Stimulated activated naive CD8-positive, alpha-beta T cell treated with anti-CD3 and anti-CD28 coated beads, Interleukin-15, amount 100 ng/mL, for 72 hours (primary cell): ENCODE measurements around the gene ZNF217.
A peak's percentile ranks its signal among the peaks of the same experiment; 100 is the strongest.
"Not testable (repeated sequence)": the region's sequence is repeated elsewhere in the genome, so short reads cannot be mapped to it uniquely, and the experiment has no call there.

Experiments used
- ATAC-seq: fragments of 150-1000 bp; cut with Tn5 transposase; 2 replicates; pipeline ENCODE4 v1.10.0; 2021; ENCODE audit warnings: mild to moderate bottlenecking, moderate library complexity
- DNase-seq, 2 donors: peaks; one replicate each; pipeline ENCODE4 v3.0.0; 2021 to 2022
- H3K27ac Mint-ChIP-seq, 2 donors: one replicate each; pipeline ENCODE4 v1.8.0; 2022; ENCODE audit warnings: mild to moderate bottlenecking in 2 of 2, mixed read lengths in 2 of 2, moderate library complexity in 2 of 2
- H3K27me3 Mint-ChIP-seq: one replicate; pipeline ENCODE4 v1.8.0; 2022; ENCODE audit warnings: mixed read lengths
- H3K4me1 Mint-ChIP-seq: one replicate; pipeline ENCODE4 v1.8.0; 2022; ENCODE audit warnings: mild to moderate bottlenecking, mixed read lengths
- H3K4me3 Mint-ChIP-seq, 2 donors: one replicate each; pipeline ENCODE4 v1.8.0; 2022; ENCODE audit warnings: mild to moderate bottlenecking in 2 of 2, mixed read lengths in 2 of 2, moderate library complexity in 1 of 2
- H3K9me3 Mint-ChIP-seq, 2 donors: one replicate each; pipeline ENCODE4 v1.8.0; 2022; ENCODE audit warnings: mixed read lengths in 2 of 2

ZNF217 gene

GRCh38 chr20:53595742-53596141 is 2.1 kb upstream of the ZNF217 start:
- peak in 1 of 2 donors; percentile 1 for DNase-seq
- ATAC-seq, H3K9me3 Mint-ChIP-seq, H3K27me3 Mint-ChIP-seq: not testable (repeated sequence)
- Mint-ChIP-seq H3K4me1 (peaks cover 48% of the 10 kb centered on the region), H3K27ac (peak overlapping the region; percentile 68 to 95), H3K4me3 (peak overlapping the region; percentile 74 to 87)

- DNase-seq (no peak), ATAC-seq (no peak)
- H3K9me3 Mint-ChIP-seq = no peaks in the 10 kb centered on the region
- peak overlapping the region; percentile 95 to 96 for H3K27ac Mint-ChIP-seq
- H3K27me3 Mint-ChIP-seq = no peaks in the 10 kb centered on the region
- peaks cover 42% of the 10 kb centered on the region for H3K4me1 Mint-ChIP-seq
- peak overlapping the region; percentile 84 to 92 for H3K4me3 Mint-ChIP-seq
Observed at GRCh38 chr20:53595018-53595378, 1.4 kb upstream of the ZNF217 start.

DNA sequence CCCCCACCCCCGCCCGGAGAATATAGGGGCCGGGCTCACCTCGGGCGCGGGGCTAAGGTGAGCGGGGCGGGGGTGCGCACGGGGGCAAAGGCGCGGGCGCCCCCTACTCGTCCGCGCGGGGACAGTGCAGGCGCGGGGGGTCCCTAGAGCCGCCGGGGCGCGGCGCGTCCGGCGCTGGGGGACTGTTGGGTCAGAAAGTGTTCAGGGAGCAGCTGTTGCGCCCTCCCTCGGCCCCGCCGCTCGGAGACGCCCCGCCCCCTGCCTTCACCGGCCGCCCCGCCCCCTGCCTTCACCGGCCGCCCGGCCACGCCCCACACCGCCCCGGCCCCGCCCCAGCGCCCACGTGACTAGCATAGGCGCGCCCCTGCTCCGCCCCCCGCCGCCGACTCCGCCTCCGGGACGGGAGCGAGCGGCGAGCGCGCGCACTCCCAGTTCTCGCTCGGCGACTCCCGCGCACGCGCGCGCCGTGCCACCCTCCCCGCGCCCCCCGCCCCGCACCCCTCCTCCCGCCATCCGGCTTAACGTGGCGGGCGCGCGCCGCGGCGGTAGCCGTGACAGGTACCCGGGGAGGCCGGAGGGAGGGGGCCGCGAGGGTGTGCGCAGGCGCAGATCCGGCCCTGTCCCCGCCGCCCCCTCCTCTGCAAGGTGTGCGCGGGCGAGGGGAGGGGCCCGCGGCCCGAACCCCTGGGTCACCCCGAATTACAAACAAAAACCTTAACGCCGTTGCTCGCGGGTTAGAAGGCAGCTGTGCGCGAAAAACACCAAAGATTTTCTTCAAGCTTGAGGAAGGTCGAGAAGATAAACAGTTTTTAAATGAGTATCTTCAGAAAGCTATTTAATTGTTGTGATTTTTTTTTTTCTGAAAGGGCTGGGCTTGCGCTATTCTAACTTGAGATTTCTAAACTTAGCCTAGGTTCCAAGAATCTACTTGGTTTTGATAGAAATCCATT is 704 bp upstream of the ZNF217 start:
- peak overlapping the region; percentile 95 to 96 for H3K27ac Mint-ChIP-seq
- DNase-seq (peak; percentile 95 to 98), ATAC-seq (peak; percentile 86)
- H3K9me3 Mint-ChIP-seq = no peaks in the 10 kb centered on the region
- peak overlapping the region; percentile 84 to 92 for H3K4me3 Mint-ChIP-seq
- H3K4me1 Mint-ChIP-seq = peaks cover 42% of the 10 kb centered on the region
- H3K27me3 Mint-ChIP-seq = no peaks in the 10 kb centered on the region

DNA sequence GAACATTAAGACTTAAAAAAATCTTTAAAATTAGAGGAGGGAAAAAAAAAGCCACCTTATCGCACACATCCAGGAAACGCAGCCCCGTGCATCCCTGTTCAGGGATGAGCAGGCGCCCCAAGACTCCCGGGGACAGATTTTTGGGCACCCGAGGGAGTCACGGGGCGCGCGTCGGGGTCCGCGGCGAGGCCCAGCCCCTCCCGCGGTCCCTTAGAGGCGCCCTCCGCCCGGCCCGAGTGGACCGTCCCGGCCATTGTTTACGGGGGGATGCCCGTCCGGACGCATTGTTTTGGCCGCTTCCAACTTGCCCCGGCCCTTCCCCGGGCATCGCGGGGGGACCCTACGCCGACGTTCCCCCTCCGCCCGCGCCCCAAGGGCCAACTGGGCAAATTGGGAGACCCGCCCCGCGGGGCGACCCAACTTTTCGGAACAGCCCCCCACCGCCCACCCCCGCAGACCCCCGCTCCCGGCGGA is 610 bp downstream of the ZNF217 start:
- ATAC-seq = no peak
- H3K9me3 Mint-ChIP-seq = no peaks in the 10 kb centered on the region
- H3K4me3 Mint-ChIP-seq = peak overlapping the region; percentile 80 to 87
- H3K4me1 Mint-ChIP-seq = peaks cover 37% of the 10 kb centered on the region
- DNase-seq = peak; percentile 53 to 56
- peak overlapping the region; percentile 94 to 98 for H3K27ac Mint-ChIP-seq
- no peaks in the 10 kb centered on the region for H3K27me3 Mint-ChIP-seq

DNA sequence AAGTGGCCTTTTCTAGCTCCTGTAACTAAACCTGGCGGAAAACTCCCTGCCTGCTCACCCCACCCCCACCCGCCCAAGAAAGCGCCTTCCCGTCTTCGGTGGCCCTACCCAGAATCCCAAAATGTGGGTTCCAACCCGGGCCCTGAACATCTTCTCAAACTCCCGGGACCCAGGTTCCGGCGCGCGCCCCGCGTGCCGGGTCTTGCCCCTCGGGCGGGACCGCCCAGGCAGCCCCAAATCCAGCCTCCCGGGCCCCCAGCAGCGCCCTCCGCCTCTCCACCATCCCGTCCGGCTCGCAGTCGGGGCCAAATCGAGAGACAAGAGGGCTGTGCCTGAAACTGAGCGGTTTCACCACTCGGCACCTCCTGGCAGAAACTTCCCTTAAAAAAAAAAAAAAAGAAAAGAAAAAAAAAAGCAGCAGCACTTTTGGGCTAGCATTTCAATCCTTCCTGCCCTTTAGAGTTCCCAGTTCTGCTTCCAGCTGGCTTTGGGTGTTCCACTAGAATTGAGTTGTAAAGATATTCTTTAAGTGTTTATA is 1.1 kb downstream of the ZNF217 start:
- H3K27me3 Mint-ChIP-seq, H3K9me3 Mint-ChIP-seq: not testable (repeated sequence)
- DNase-seq = peak; percentile 74 to 84
- peak overlapping the region; percentile 80 to 87 for H3K4me3 Mint-ChIP-seq
- H3K27ac Mint-ChIP-seq = peak overlapping the region; percentile 94 to 98
- peaks cover 32% of the 10 kb centered on the region for H3K4me1 Mint-ChIP-seq
- peak; percentile 22 for ATAC-seq

- H3K4me1 Mint-ChIP-seq = peaks cover 29% of the 10 kb centered on the region
Observed at GRCh38 chr20:53591941-53592441, 1.6 kb downstream of the ZNF217 start.

GRCh38 chr20:53591206-53591741 is 2.4 kb downstream of the ZNF217 start:
- Mint-ChIP-seq H3K4me1 (peaks cover 29% of the 10 kb centered on the region), H3K4me3 (peak overlapping the region; percentile 80 to 87), H3K27ac (peak overlapping the region; percentile 94 to 98)

More at GRCh38 chr20:53591941-53592441, 1.6 kb downstream of the ZNF217 start:
- ATAC-seq, H3K9me3 Mint-ChIP-seq, H3K27me3 Mint-ChIP-seq: not testable (repeated sequence)
- peak in 1 of 2 donors; percentile 26 for DNase-seq
- H3K27ac Mint-ChIP-seq = peak overlapping the region; percentile 94 to 98
- peak overlapping the region; percentile 80 to 87 for H3K4me3 Mint-ChIP-seq

DNA sequence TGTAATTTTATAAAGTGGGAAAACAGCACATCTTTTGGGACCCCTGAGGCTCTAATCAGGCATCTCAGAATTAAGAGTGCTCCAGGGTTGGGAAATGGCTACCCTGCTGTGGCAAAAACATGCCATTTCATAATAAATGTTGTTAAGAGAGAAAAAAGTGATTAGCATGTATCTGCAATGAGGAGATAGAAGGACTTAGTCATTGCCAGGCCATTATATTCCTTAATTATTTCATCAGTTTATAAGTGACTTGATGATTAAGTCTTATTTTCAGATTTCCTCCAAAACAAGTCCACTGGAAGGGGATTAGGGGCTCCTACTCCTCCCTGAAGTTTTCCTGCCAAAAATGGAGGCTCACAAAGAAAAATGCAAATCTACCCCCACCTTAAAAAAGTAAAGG is 3.0 kb downstream of the ZNF217 start:
- not testable (repeated sequence) for H3K27me3 Mint-ChIP-seq, DNase-seq, ATAC-seq, H3K9me3 Mint-ChIP-seq
- H3K4me3 Mint-ChIP-seq = peak overlapping the region; percentile 80 to 87
- peaks cover 35% of the 10 kb centered on the region for H3K4me1 Mint-ChIP-seq
- H3K27ac Mint-ChIP-seq = peak overlapping the region; percentile 92 to 95

More at GRCh38 chr20:53591206-53591741, 2.4 kb downstream of the ZNF217 start:
- DNase-seq, H3K27me3 Mint-ChIP-seq, H3K9me3 Mint-ChIP-seq, ATAC-seq: not testable (repeated sequence)

- DNase-seq, H3K9me3 Mint-ChIP-seq, H3K27me3 Mint-ChIP-seq: not testable (repeated sequence)
Observed at GRCh38 chr20:53590122-53590521, 3.5 kb downstream of the ZNF217 start.

DNA sequence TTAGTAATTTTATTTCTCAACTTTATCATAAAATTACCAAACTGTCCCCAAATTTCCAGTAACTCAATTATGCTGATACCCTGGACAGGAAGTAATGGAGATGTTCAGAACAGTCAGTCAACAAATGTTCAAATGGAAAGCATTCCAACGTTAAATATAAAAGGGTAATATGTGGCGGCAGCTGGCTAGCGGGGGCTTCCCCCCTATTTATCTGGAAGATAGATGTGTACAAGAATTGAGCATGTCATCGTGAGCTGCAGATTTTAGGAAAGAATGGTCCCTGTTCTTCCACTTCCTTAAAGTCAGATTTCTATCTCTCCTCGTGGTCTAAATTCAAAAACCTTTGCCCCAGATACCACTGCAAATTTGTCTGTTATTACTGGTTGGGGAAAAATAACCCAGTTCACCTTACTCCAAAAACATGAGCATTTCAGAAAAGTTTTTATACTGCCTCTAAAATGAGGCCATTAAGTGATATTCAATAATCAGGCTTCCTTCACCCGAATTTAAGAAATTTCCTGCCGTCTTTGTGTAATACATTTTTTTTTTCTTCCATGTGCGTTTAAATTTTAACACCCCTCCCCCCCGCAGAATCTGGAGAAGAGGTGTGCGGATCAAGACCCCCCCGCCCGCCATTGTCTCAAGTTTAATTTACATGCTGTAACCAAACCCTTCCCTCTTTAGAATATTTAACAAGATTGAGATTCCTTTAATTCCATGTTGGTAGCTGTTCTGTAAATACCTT is 4.1 kb downstream of the ZNF217 start:
- H3K27ac Mint-ChIP-seq = peak overlapping the region; percentile 92 to 95
- H3K4me3 Mint-ChIP-seq = peak overlapping the region; percentile 80 to 87
- DNase-seq, ATAC-seq, H3K27me3 Mint-ChIP-seq, H3K9me3 Mint-ChIP-seq: not testable (repeated sequence)
- H3K4me1 Mint-ChIP-seq = peaks cover 38% of the 10 kb centered on the region

More at GRCh38 chr20:53590122-53590521, 3.5 kb downstream of the ZNF217 start:
- H3K4me1 Mint-ChIP-seq = peaks cover 38% of the 10 kb centered on the region
- peak overlapping the region; percentile 92 to 95 for H3K27ac Mint-ChIP-seq
- ATAC-seq = not testable (repeated sequence)
- peak overlapping the region; percentile 80 to 87 for H3K4me3 Mint-ChIP-seq

DNA sequence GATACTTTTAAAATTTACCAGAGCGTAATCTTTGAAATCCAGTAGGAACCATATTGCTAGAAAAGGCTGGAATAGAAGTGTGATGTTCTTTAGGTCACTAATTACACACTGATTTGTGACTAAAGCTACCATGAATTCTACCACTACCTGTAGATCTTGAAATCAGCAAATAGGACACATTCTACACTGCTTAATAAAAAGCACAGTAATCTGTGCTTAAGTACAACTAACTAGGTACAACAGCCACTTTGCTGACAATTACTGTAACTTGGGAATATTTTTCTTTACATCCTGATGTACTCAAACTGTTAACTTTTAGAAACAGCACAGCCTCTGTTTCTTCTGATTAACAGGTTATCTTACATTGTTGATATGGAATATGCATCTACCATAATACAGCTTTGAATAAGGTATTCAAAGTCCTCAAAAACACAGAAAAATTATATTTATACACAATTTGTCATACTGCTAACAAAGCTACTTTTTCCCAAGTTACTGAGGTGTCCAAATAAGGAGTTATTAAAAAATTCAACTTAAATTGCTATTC is 6.4 kb downstream of the ZNF217 start:
- peaks cover 46% of the 10 kb centered on the region for H3K4me1 Mint-ChIP-seq
- peak overlapping the region; percentile 29 to 93 for H3K4me3 Mint-ChIP-seq
- DNase-seq, H3K27me3 Mint-ChIP-seq, ATAC-seq, H3K9me3 Mint-ChIP-seq: not testable (repeated sequence)
- H3K27ac Mint-ChIP-seq = peak overlapping the region in 1 of 2 donors; percentile 14

DNA sequence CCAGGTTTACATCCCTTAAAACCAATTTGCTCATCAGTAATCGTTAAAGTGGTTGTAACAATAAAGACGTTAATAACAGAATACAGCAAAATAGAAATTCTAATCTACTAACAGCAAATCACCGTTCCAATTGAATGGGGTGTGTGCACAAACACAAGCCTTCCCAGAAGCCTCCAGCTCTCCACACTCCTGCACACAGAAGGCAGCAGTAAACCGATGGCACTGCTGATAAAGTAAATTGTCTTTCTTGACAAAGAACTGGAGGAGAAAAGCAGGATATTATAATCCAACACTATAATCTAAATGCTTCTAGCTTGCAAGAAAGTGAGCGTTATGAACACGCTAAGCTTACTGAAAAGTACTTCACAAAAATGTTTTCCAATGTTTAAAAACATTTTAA is 7.0 kb downstream of the ZNF217 start:
- H3K4me3 Mint-ChIP-seq = peak overlapping the region; percentile 71 to 93
- no peaks in the 10 kb centered on the region for H3K9me3 Mint-ChIP-seq
- DNase-seq (no peak), ATAC-seq (no peak)
- H3K4me1 Mint-ChIP-seq = peaks cover 52% of the 10 kb centered on the region
- H3K27ac Mint-ChIP-seq = peak overlapping the region; percentile 74 to 76
- no peaks in the 10 kb centered on the region for H3K27me3 Mint-ChIP-seq

DNA sequence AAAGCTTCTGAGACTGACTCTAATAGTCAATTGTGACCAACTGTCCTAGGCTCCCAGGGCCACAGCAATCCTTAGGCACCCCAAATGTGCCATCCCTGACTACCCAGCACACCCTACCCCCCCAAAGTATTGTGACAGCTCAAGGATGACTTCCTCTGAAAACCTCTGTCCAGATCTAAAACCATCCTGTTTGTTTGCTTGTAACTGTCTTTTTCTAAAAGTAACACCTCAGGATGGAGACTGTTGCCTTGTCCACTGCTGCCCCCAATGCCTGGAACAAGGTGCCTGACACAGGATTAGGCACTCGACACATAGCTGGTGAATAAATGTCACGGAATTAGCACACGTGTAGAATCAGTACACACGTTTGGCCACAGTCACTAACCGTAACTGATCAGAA is 7.7 kb downstream of the ZNF217 start:
- not testable (repeated sequence) for H3K9me3 Mint-ChIP-seq, H3K27me3 Mint-ChIP-seq, ATAC-seq
- DNase-seq = peak in 1 of 2 donors; percentile 4
- H3K4me1 Mint-ChIP-seq = peaks cover 59% of the 10 kb centered on the region
- H3K27ac Mint-ChIP-seq = peak overlapping the region; percentile 74 to 88
- H3K4me3 Mint-ChIP-seq = peak overlapping the region; percentile 71 to 93

GRCh38 chr20:53585004-53585569 is 8.6 kb downstream of the ZNF217 start:
- H3K27me3 Mint-ChIP-seq, H3K9me3 Mint-ChIP-seq: not testable (repeated sequence)
- Mint-ChIP-seq H3K4me3 (peak overlapping the region; percentile 71 to 93), H3K27ac (peak overlapping the region; percentile 74 to 88), H3K4me1 (peaks cover 67% of the 10 kb centered on the region)
- ATAC-seq = peak; percentile 46
- DNase-seq = peak in 1 of 2 donors; percentile 9
